Sigmoid colon (tissue), 4 donors: ENCODE results near the gene PLEKHN1.

ENCODE experiments used
- CTCF ChIP-seq, 4 experiments: fragments of 450-650 bp in 3 of 4; fragments of 200-600 bp in 1 of 4; IDR thresholded peaks; one replicate each; pipeline ENCODE4 v1.5.1; 2016 to 2019; ENCODE audit warnings: antibody characterized with exemption in 4 of 4, mild to moderate bottlenecking in 3 of 4, moderate library complexity in 2 of 4
- EP300 ChIP-seq, 4 donors: sonication (generic); formaldehyde crosslinking; IDR thresholded peaks; one replicate each; pipeline ENCODE4 v1.6.1; 2017; ENCODE audit warnings: antibody characterized with exemption in 4 of 4
- POLR2A ChIP-seq, 2 donors: fragments of 450-650 bp; IDR thresholded peaks; one replicate each; pipeline ENCODE4 v1.6.1; 2016; ENCODE audit warnings: antibody characterized with exemption in 2 of 2, mild to moderate bottlenecking in 2 of 2, moderate library complexity in 2 of 2

GRCh38 chr1:1021010-1021919, 55.0 kb downstream of the PLEKHN1 start:
- TF ChIP-seq CTCF (IDR thresholded peaks at IDR 0.05) = no peak
- no peak for TF ChIP-seq EP300 (IDR thresholded peaks at IDR 0.05)
- TF ChIP-seq POLR2A (IDR thresholded peaks at IDR 0.05) = no peak
